ENCODE measurements around the gene BMPR1B. TPM values are rescaled to one million over a fixed set of nuclear protein-coding genes. Genes with fewer than 3 reads are reported as not detected.
A peak's percentile ranks its signal among the peaks of the same experiment; 100 is the strongest.

The BMPR1B gene
- total RNA-seq, 4 donors from 2014 or later: 10.5 to 40.9 (median 20.3) TPM

GRCh38 chr4:94890579-94890978 is 132.8 kb downstream of the BMPR1B start:
- 91 to 95% methylated on average over 3 of the region's 3 CpGs for WGBS, 2 donors (ENCODE audit: low coverage in 1 of 2)
- H3K36me3 ChIP-seq: no peaks in the 10 kb centered on the region
- H3K27ac ChIP-seq: peak overlapping the region in 1 of 4 donors; percentile 61
- peaks cover 0 to 33% (median 0%) of the 10 kb centered on the region in 3 donors for H3K4me1 ChIP-seq
- TF ChIP-seq POLR2A (IDR thresholded peaks at IDR 0.05) (no peak), EP300 (IDR thresholded peaks at IDR 0.05) (no peak), POLR2AphosphoS5 (IDR thresholded peaks at IDR 0.05) (no peak)
- TF ChIP-seq, protein P1, sequence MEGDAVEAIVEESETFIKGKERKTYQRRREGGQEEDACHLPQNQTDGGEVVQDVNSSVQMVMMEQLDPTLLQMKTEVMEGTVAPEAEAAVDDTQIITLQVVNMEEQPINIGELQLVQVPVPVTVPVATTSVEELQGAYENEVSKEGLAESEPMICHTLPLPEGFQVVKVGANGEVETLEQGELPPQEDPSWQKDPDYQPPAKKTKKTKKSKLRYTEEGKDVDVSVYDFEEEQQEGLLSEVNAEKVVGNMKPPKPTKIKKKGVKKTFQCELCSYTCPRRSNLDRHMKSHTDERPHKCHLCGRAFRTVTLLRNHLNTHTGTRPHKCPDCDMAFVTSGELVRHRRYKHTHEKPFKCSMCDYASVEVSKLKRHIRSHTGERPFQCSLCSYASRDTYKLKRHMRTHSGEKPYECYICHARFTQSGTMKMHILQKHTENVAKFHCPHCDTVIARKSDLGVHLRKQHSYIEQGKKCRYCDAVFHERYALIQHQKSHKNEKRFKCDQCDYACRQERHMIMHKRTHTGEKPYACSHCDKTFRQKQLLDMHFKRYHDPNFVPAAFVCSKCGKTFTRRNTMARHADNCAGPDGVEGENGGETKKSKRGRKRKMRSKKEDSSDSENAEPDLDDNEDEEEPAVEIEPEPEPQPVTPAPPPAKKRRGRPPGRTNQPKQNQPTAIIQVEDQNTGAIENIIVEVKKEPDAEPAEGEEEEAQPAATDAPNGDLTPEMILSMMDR (IDR thresholded peaks at IDR 0.05): no peak
- ATAC-seq: no peak
- peaks cover 0 to 5% (median 0%) of the 10 kb centered on the region in 3 donors for H3K9me3 ChIP-seq
- H3K4me3 ChIP-seq: no peak overlapping the region
- H3K27me3 ChIP-seq: no peaks in the 10 kb centered on the region

DNA sequence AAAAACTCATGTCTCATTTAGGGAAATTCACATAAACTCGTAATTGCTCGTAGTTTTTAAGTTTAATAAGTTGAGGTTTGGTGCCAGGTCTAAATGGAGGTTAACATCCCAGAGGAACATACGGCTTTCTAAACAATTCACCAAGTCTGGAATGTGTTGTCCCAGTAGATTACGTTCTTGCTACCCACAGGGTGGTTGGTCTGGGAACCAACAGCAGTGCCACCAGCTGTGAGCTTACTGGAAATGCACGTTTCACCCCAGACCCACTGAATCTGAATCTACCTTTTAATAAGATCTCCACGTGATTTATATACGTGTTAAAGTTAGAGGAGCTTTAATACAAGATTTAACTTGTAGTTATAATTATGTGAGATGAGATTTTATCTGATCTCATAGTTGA is 134.3 kb downstream of the BMPR1B start:
- TF ChIP-seq, protein P1 (IDR thresholded peaks at IDR 0.05): peak in 1 of 4 experiments; percentile 9
- no peak for TF ChIP-seq EP300 (IDR thresholded peaks at IDR 0.05)
- WGBS, 2 donors (ENCODE audit: low coverage in 1 of 2): 59 to 73% methylated on average over 7 of the region's 7 CpGs
- H3K27me3 ChIP-seq: no peaks in the 10 kb centered on the region
- no peak for ATAC-seq
- peaks cover 0 to 5% (median 0%) of the 10 kb centered on the region in 3 donors for H3K9me3 ChIP-seq
- H3K27ac ChIP-seq: peak overlapping the region in 1 of 4 donors; percentile 2
- no peak overlapping the region for H3K4me3 ChIP-seq
- H3K36me3 ChIP-seq: no peaks in the 10 kb centered on the region
- H3K4me1 ChIP-seq: peaks cover 0 to 38% (median 0%) of the 10 kb centered on the region in 3 donors

DNA sequence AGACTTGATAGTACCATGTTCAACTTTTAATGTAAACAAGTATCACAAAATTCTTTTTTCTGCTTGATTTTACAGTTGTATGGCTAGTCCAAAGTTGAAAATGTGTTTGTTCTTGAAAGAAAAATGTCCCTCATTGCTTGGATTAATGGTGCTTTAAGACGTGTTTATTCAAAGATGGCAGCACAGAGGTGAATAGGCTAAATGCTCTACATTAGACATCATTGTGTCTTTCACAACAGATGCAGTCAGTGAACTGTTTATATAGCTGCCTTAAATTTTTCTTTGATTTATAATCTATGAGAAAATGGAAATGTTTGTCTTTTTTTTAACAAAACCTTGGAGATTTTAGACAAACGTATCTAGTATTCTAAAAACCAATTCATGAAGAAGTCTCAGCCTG is 137.3 kb downstream of the BMPR1B start:
- Histone ChIP-seq H3K27ac (peak overlapping the region in 1 of 4 donors; percentile 3), H3K4me3 (no peak overlapping the region), H3K9me3 (peaks cover 0 to 5% (median 0%) of the 10 kb centered on the region in 3 donors), H3K36me3 (no peaks in the 10 kb centered on the region), H3K27me3 (no peaks in the 10 kb centered on the region), H3K4me1 (peaks cover 0 to 32% (median 0%) of the 10 kb centered on the region in 3 donors)
- WGBS, 2 donors (ENCODE audit: low coverage in 1 of 2): 12 to 32% methylated on average over 2 of the region's 2 CpGs
- no peak for TF ChIP-seq EP300 (IDR thresholded peaks at IDR 0.05)
- no peak for TF ChIP-seq POLR2AphosphoS5 (IDR thresholded peaks at IDR 0.05)
- TF ChIP-seq, protein P1 (IDR thresholded peaks at IDR 0.05): no peak
- no peak for TF ChIP-seq POLR2A (IDR thresholded peaks at IDR 0.05)
- ATAC-seq: no peak

DNA sequence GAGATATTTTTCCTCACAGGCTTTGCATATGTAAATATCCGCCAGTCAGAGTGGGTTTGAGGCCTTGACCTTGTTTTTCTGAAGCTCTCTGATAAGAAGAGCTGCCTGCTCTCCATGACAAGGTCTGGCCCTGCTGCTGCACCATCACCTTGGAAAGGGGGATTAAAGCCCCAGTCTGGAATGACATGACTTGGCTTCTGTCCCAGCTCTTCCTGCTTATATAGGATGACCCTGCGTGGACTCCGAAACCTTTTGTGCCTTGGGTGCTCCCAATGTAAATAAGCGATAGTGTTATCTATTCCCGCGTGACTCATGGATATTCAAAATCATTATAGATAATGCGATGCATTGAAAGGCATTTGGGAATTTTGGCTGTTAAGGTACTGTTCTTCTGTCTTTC is 139.3 kb downstream of the BMPR1B start:
- H3K27me3 ChIP-seq: no peaks in the 10 kb centered on the region
- ATAC-seq: no peak
- H3K9me3 ChIP-seq: no peaks in the 10 kb centered on the region
- peaks cover 0 to 30% (median 0%) of the 10 kb centered on the region in 3 donors for H3K4me1 ChIP-seq
- WGBS, 2 donors (ENCODE audit: low coverage in 1 of 2): 82 to 85% methylated on average over 5 to 7 of the region's 7 CpGs
- H3K27ac ChIP-seq: no peak overlapping the region
- no peak for TF ChIP-seq POLR2AphosphoS5 (IDR thresholded peaks at IDR 0.05)
- TF ChIP-seq POLR2A (IDR thresholded peaks at IDR 0.05): no peak
- TF ChIP-seq, protein P1 (IDR thresholded peaks at IDR 0.05): no peak
- TF ChIP-seq EP300 (IDR thresholded peaks at IDR 0.05): no peak
- H3K4me3 ChIP-seq: no peak overlapping the region
- no peaks in the 10 kb centered on the region for H3K36me3 ChIP-seq

DNA sequence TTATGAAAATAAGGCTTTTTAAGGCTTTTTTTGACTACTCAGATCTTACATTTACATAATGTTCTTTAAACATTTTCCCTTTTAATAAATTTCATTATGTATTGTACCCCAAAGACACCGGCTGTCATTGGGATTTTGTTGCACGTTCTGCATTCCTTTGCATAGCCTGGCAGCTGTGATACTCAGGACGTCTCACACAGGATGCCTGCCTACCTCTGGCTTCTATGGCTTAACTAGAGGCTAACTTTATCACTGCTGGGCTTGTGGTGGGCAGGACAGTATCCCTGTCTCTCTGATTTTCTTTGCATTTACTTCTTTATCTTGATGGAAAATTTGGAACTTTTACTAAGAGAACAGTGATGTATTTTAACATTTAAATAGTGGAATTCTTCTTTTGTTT is 147.8 kb downstream of the BMPR1B start:
- TF ChIP-seq POLR2A (IDR thresholded peaks at IDR 0.05) (no peak), EP300 (IDR thresholded peaks at IDR 0.05) (no peak), POLR2AphosphoS5 (IDR thresholded peaks at IDR 0.05) (no peak)
- TF ChIP-seq, protein P1 (IDR thresholded peaks at IDR 0.05): no peak
- Histone ChIP-seq H3K36me3 (no peaks in the 10 kb centered on the region), H3K27me3 (no peaks in the 10 kb centered on the region), H3K4me1 (peaks cover 0 to 11% (median 0%) of the 10 kb centered on the region in 3 donors), H3K4me3 (no peak overlapping the region), H3K9me3 (no peaks in the 10 kb centered on the region), H3K27ac (no peak overlapping the region)
- WGBS, 2 donors (ENCODE audit: low coverage in 1 of 2): 19 to 36% methylated on average over 3 of the region's 3 CpGs
- no peak for ATAC-seq

Data from gastroesophageal sphincter (tissue), 4 donors.